ENCODE measurements around the gene OR4D5. TPM values are rescaled to one million over a fixed set of nuclear protein-coding genes. Genes with fewer than 3 reads are reported as not detected.

OR4D5 gene
- not detected for total RNA-seq

- Histone ChIP-seq H3K4me1 (replicated peaks) (no peaks in the 10 kb centered on the region), H3K27ac (no peak within 1 kb of the TSS), H3K27me3 (replicated peaks; ENCODE audit: insufficient read depth) (no peaks in the 10 kb centered on the region), H3K4me3 (no peak within 1 kb of the TSS), H3K9me3 (no peaks in the 10 kb centered on the region), H3K36me3 (no peaks in the 10 kb centered on the region)
- no peak for DNase-seq (ENCODE audit: low spot score)
- intact Hi-C loops (cut with DNase I), result no loop called here
- TF ChIP-seq, protein P1, sequence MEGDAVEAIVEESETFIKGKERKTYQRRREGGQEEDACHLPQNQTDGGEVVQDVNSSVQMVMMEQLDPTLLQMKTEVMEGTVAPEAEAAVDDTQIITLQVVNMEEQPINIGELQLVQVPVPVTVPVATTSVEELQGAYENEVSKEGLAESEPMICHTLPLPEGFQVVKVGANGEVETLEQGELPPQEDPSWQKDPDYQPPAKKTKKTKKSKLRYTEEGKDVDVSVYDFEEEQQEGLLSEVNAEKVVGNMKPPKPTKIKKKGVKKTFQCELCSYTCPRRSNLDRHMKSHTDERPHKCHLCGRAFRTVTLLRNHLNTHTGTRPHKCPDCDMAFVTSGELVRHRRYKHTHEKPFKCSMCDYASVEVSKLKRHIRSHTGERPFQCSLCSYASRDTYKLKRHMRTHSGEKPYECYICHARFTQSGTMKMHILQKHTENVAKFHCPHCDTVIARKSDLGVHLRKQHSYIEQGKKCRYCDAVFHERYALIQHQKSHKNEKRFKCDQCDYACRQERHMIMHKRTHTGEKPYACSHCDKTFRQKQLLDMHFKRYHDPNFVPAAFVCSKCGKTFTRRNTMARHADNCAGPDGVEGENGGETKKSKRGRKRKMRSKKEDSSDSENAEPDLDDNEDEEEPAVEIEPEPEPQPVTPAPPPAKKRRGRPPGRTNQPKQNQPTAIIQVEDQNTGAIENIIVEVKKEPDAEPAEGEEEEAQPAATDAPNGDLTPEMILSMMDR (IDR thresholded peaks at IDR 0.05), result no peak
- 79% methylated on average over 1 of the region's 1 CpG for WGBS
These were observed at the start of gene OR4D5 for GRCh38 chr11:123939317-123939716. Gene OR4D5 (plus strand): TSS chr11:123939617. CDS start chr11:123939617, 0 bp downstream.

DNA sequence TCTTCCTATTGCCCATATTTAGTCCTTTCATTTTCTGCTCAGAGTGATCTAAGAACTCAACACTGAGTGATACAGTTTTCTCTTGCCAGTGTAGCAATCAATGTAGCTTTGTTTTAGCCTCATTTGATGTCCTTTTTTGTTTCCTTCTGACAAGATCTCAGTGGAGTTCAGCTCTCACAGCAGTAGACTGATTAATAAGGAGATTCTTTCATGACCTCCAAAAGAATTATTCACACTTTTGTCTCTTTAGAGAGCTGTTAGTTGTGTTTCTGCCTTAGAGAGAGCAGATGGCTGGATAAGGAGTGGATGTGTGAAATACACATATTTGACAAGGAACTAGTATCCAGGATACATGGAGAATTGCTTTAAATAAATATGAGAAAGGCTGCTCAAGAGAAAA, 47.4 kb upstream of the OR4D5 start:
- H3K4me1 ChIP-seq (replicated peaks), result no peaks in the 10 kb centered on the region
- no peaks in the 10 kb centered on the region for H3K36me3 ChIP-seq
- no peaks in the 10 kb centered on the region for H3K27me3 ChIP-seq (replicated peaks; ENCODE audit: insufficient read depth)
- no peak for DNase-seq (ENCODE audit: low spot score)
- H3K9me3 ChIP-seq, result no peaks in the 10 kb centered on the region
- TF ChIP-seq POLR2AphosphoS5 (IDR thresholded peaks at IDR 0.05) (no peak), POLR2A (IDR thresholded peaks at IDR 0.05) (no peak)
- TF ChIP-seq, protein P1 (IDR thresholded peaks at IDR 0.05), result no peak
- intact Hi-C loops (cut with DNase I), result no loop called here
- H3K27ac ChIP-seq, result no peak overlapping the region
- no peak overlapping the region for H3K4me3 ChIP-seq

DNA sequence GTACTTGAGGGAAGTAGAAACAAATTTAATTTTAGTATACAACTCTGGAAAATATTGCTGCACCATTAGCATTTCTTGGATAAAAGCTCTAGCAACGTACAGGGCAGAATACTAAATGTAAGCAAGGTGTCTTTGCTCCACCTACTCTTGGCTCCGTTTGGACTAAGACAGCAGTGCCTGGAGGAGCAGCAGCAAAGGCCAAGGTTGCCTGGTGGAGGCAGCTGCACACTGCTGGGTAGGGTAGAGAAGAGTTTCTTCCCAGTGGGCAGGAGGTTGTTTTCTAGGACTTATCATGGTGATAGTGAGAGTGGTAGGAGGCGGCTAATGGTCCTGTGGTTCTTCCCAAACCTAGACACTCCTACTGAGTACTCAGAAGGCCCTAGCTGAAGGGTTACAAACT, 39.6 kb upstream of the OR4D5 start:
- Histone ChIP-seq H3K4me3 (no peak overlapping the region), H3K9me3 (no peaks in the 10 kb centered on the region), H3K4me1 (replicated peaks) (no peaks in the 10 kb centered on the region), H3K36me3 (no peaks in the 10 kb centered on the region), H3K27ac (no peak overlapping the region), H3K27me3 (replicated peaks; ENCODE audit: insufficient read depth) (no peaks in the 10 kb centered on the region)
- intact Hi-C loops (cut with DNase I), result no loop called here
- WGBS, result 60% methylated on average over 3 of the region's 3 CpGs
- TF ChIP-seq POLR2AphosphoS5 (IDR thresholded peaks at IDR 0.05) (no peak), POLR2A (IDR thresholded peaks at IDR 0.05) (no peak)
- TF ChIP-seq, protein P1 (IDR thresholded peaks at IDR 0.05), result no peak
- DNase-seq (ENCODE audit: low spot score), result no peak

DNA sequence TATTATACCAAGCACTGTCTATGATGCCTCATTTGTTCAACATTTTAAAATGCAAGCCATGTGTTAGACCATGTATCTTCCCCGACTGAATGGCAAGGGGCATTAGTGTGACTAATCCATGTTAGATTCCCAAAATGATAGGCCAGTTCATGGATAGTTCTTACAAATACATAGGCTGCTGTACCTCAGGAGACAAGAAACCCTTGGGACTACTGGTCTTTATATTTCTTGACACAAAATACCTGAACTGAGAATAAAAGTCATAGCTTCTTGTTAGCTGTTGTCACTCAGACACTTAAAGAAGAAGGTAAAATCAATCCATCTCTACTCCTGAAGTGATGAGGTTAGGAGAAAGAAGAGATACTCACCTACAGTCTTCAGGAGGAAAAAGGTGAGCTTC, 37.5 kb upstream of the OR4D5 start, which contains the start of gene OR8D4:
OR8D4 (plus strand) TSS at position 301 of the 400 bp plus-strand sequence. CDS start 4,265 bp downstream, outside the sequence.
- intact Hi-C loops (cut with DNase I), result no loop called here
- Histone ChIP-seq H3K4me3 (no peak within 1 kb of the TSS), H3K4me1 (replicated peaks) (no peaks in the 10 kb centered on the region), H3K9me3 (no peaks in the 10 kb centered on the region), H3K36me3 (no peaks in the 10 kb centered on the region), H3K27me3 (replicated peaks; ENCODE audit: insufficient read depth) (no peaks in the 10 kb centered on the region), H3K27ac (no peak within 1 kb of the TSS)
- DNase-seq (ENCODE audit: low spot score), result no peak
- TF ChIP-seq POLR2AphosphoS5 (IDR thresholded peaks at IDR 0.05) (no peak), POLR2A (IDR thresholded peaks at IDR 0.05) (no peak)
- TF ChIP-seq, protein P1 (IDR thresholded peaks at IDR 0.05), result no peak
- 97% methylated on average over 1 of the region's 1 CpG for WGBS

DNA sequence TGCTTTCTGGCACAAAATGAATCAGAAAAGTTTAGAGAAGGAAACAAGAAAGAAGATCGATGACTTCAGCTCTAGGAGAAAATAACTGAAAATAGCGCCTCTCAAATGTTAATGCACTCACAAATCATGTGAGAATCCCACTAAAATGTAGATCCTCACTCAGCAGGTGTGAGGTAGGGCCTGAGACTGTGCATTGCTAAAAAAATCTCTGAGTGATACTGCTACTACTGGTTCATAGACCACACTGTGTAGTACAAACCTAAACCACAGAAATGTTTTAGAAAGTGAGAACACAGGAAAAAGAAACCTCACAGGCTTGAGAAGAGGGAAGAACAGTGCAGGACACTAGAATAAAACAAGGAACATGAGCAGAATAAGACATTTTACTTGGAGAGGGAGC, 35.5 kb upstream of the OR4D5 start:
- H3K27me3 ChIP-seq (replicated peaks; ENCODE audit: insufficient read depth), result no peaks in the 10 kb centered on the region
- H3K27ac ChIP-seq, result no peak overlapping the region
- no peaks in the 10 kb centered on the region for H3K36me3 ChIP-seq
- no peak for DNase-seq (ENCODE audit: low spot score)
- intact Hi-C loops (cut with DNase I), result no loop called here
- 59% methylated on average over 2 of the region's 2 CpGs for WGBS
- no peaks in the 10 kb centered on the region for H3K4me1 ChIP-seq (replicated peaks)
- H3K4me3 ChIP-seq, result no peak overlapping the region
- no peaks in the 10 kb centered on the region for H3K9me3 ChIP-seq
- TF ChIP-seq POLR2A (IDR thresholded peaks at IDR 0.05) (no peak), POLR2AphosphoS5 (IDR thresholded peaks at IDR 0.05) (no peak)
- TF ChIP-seq, protein P1 (IDR thresholded peaks at IDR 0.05), result no peak
